ENCODE data around the gene SFT2D1.

GRCh38 chr6:166370489-166370888 is 28.1 kb upstream of the SFT2D1 start:
- TF ChIP-seq CTCF (IDR thresholded peaks at IDR 0.05) (no peak), POLR2AphosphoS5 (IDR thresholded peaks at IDR 0.05; ENCODE audit: low read depth, low read length) (no peak)

Data from Panc1 (cell line).